Kidney capillary endothelial cell (primary cell): ENCODE results near the gene CFAP97D1.

ENCODE experiments used
- DNase-seq: peaks from one replicate; pipeline ENCODE4 v3.0.0-alpha.2; 2018; ENCODE audit warnings: low spot score

CFAP97D1 gene

DNA sequence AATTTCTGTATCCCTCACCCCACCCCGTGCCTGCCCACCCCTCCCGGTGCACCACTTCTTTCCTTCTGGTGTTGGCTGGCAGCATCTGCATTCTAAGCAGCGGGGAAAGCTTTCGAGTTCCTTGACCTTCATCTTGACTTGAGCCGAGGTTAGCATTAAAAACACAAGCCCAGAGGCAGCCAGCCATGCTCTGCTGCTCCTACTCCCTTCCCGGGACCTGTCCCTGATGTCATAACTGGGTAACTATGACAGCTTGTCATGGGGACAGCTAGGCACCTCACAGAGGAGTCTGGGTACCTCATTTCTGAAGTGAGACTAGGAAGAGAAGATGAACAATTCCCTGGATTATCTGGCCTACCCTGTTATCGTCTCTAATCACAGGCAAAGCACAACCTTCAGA lies at the start of gene CFAP97D1:
Gene CFAP97D1, plus strand, starts transcription at position 301 of the 400 bp plus-strand sequence. Its CDS starts 28 bp downstream, at position 329.
- DNase-seq = no peak

DNA sequence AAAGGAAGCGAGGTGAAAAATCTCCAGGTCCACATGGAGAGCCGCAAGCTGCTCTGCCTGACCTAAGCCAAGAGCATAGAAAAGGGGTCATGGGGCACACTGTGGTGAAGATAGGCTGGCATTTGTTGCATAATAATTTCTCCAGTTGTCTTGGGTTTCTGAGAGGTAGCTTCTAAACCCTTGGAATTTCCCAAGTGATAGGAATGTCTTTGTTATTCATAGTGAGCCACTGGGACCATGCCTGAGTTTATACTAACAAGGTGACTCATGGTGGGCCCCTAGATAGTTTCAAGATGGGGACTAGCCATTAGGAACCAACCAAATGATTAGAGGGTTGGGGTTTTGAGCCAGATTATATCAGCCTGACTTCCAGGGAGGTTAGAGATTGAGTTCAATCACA lies 47.3 kb upstream of the CFAP97D1 start:
- no peak for DNase-seq

DNA sequence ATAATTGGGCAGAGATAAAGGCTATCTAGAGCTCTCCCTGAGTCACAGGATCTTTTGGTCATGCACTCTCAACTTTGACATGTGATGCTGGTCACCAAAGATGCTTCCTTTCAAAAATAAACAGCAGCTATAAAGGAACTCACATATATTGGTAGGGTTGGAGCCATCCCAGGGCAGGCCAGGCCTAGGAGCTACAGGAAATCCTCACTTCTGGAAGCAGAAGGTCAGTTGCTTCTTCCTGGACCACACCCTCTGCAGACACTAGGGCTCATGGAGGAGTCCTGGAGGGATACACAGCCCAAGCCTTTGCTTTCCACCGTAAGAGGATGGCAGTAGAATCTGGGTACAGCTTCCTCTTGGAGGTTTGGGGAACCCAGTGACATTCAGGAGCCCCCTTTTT lies 46.3 kb upstream of the CFAP97D1 start:
- no peak for DNase-seq

DNA sequence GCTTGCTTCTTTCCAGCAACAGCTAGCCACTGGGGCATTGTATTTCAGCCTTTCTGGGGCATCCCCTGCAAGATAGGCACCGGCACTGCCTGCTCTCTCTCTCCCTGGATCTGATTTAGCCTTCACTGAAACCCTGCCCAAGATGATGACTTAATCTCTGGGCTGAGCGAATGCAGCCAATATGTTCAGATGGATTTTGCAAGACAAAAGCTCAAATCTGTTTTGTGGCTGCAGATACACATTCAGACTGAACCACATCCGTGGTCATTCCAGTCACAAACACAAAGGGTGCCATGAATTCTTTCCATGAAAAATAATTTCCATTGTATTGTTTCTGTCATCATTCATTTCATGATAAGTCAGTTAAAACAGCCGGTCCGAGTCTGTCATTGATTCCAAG lies 45.9 kb upstream of the CFAP97D1 start:
- DNase-seq = no peak

DNA sequence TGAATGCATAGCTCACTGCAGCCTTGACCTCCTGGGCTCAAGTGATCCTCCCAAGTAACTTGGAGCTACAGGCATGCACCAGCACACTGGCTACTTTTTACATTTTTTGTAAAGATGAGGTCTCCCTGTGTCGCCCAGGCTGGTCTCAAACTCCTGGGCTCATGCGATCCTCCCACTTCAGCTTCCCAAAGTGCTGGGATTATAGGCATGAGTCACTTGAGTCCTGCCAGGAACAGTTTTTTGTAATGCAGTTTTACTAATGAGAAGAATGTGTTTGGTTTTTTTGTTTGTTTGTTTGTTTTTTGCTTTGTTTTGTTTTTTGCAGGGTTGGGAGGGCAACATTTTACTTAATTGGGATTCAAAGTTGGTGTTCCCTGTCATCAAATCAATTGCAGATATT lies 43.8 kb upstream of the CFAP97D1 start:
- no peak for DNase-seq

DNA sequence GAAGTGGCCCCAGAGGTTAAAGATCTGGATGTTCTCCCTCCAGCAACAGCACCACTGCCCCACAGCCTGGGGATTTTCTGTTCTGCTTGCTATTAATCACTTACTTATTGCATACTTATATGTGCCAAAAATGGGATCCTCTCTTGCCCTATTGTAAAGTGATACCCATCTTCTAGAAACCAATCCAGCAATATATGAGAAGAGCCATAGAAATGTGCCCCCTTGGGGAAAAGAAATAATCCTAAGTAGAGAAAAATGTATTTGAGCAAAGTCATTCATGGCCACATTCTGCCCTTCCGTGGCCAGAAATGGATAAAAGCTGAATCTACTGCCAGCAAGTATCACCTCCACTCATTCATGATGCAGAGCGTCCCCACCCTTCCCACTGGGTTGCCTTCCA lies 42.5 kb upstream of the CFAP97D1 start:
- no peak for DNase-seq

DNA sequence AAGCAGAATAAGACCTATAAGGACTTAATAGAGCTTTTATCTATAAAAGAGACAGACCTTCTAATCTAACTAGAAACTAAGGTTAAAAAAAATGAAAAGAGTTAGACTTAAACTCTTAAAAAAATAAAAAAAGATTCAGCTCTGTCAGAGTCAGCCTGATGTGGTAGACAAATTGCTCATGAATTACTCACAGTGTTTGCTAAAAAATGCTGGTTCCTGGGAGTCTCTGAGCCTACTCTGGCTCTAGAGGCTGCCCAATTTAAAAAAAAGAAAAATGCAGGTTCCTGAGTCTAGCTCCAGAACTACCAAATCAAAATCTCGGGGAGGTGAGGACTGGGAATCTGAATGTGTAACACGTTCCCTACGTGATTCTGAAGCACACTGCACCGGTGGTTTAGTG lies 39.7 kb upstream of the CFAP97D1 start:
- no peak for DNase-seq

DNA sequence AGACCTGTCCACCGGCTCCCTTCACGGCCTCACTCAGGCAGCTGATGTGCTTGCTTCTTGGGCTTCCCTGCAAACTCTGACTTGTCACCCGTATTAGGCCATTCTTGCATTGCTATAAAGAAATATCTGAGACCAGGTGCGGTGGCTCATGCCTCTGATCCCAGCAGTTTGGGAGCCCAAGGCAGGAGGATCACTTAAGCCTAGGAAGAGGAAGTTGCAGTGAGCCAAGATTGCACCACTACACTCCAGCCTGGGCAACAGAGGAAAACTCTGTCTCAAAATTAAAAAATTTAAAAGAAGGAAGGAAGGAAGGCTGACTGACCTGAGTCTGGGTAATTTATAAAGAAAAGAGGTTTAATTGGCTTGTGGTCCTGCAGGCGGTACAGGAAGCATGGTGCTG lies 38.6 kb upstream of the CFAP97D1 start:
- DNase-seq = no peak

DNA sequence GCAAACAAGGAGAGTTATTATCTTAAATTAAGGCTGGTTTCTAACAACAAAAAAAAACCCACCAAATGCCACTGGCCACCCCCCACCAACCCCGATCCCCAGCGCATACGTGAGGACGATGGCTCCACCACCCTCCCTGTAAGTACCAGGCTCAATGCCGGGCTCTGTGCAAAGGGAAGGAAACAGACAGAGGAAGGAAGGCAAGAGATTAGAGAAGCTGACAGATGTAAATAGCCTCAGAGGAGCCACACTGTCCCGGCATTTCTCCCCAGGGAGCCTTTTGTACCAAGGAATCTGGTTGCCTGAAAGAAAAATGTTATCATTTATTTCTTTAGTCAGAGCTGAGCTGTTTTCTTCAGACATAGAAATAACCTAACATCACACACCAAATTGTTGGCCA lies 34.7 kb upstream of the CFAP97D1 start:
- peak; percentile 41 for DNase-seq

DNA sequence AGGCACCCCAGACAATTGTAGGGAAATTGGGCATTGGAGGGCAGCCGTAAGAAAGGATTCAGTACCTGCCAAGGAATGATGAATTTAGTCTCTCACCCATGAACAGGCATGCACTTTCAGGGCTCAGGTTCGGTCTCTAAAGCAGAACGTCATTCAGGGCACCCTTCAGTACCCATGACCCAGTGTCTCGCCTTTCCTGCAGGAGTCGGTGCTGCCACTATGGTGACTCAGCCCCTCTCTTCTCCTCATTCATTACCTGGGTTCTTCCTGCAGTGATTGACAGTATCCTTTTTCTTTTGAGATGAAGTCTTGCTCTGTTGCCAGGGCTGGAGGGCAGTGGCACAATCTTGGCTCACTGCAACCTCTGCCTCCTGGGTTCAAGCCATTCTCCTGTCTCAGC lies 30.1 kb upstream of the CFAP97D1 start:
- no peak for DNase-seq

DNA sequence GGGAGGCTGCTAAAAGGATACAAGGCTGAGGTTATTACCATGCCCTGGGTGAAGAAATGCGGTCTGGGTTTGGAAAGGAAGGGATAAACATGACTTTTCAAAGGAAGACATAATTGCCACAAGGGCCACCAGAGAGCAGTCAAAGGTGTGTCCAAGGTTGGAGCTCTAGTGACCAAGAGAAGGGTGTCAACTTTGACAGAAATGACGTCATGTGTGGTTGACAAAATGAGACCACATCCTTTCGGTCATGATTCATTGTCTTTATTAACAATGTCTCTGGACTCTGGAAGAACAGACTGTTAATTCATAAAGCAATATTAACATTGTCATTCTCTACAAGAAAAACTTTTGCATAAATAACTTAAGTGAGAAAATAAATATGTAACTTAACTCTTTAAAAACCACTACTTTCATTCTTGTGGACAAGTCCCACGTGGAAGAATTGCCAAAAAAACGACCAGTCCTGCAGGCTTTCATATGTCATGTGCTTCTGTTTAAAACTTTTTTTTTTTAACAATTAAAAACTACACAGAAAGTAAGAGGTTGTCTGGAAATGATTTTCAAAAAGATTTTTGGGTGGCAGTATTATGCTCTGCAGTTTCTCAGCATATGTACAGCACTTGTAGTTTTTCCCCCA lies 26.6 kb upstream of the CFAP97D1 start:
- DNase-seq = peak; percentile 57

DNA sequence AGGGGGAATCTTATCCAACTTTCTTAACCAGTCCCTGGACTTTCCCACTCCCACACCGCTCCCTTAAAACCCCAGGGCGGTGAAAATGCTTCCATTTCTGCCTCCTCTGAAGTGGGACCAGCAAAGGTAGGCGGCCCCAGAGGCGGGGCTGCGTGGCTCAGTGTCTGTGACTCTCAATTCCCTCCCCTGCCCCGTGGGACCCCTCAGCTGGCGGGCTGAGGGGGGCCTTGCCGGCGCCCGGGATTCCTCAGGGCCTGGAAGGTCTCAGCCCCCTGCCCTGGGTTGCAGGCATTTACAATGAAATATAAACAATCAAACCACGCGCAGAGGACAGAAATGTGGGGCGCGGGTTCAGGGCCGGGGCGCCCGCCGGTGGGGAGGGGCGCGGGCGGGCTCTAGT lies 25.3 kb upstream of the CFAP97D1 start:
- no peak for DNase-seq

DNA sequence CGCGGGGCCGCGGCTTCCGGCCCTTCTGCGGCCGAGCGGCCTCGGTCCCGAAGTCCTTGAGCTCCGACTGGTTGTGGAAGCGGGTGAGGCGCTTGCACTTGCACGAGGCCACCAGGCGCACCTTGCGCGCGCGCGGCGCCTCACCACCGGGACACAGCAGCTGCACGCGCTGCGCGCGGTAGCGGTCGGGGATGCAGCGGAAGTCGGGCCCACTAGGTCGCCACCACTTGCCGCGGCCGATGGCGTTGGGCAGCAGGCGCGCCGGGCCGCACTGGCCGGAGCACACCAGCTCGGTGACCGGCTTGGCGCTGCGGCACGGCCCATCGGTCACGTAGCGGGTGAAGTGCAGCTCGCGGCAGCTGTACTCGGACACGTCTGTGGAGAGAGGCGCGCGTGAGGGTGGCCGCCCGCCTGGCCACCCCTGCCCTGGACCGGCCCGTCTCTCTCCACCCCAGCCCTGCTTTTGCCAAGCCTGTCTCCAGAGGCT lies 24.8 kb upstream of the CFAP97D1 start:
- peak; percentile 47 for DNase-seq

DNA sequence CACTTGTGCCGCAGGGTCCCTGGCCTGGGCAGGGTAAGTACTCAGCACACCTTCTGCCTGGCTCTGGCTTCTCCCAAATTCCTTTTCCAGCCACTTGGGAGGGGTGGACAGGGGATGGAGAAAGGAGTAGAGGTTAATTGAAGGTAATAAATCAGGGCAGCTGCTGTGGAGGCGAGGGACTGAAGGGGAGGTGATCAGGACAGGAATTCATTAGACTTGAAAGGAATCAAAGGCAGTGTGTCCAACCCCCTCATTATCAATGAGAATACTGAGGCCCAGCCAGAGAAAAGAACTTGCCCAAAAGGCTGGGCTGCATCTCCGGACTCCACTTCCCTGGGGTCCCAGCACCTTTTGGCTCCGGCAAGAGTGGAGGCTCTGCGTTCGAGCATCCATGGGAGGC lies 24.0 kb upstream of the CFAP97D1 start:
- DNase-seq = no peak

DNA sequence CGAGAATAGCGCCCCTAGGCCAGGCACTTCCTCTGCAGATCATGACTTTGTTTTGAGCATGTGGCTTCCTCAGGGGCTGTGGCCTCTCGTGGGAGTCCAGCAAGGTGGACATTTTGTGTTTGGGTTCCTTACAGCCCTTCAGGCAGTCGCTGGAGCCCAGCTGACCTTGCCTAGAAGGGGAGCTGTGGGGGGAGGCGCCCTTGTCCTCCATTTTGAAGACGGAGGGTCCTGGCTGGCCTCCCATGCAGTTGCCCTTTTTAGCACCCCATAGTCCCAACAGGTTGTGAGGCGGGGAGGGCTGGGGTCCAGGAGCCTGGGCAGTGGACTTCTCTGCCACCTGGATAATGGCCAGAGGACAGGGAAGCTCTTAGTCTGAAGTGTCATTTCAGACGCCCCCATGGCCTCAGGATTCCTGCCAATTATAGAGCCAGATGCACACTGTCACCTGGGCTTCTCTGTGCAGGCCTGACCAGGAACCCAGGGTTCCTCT lies 23.0 kb upstream of the CFAP97D1 start:
- DNase-seq = no peak

DNA sequence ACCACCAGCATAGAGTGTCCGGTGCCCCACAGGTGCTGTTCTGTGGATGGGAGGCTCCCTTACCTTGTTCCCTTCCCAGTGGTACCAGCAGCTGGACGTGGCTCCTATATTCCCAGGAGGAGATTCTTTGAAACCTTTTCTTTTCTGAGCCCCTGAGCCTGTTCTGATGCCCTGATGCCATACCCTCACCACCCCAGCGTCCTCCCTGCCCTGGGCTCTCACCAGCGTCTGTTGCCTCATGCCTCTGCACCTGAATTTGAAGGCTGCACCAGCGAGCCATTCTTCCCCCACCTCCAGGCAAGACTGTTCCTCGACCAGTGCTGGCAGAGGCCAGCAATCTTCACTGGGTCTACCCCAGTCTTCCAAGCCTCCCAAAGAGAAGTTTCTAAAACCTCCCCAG lies 22.1 kb upstream of the CFAP97D1 start:
- no peak for DNase-seq

DNA sequence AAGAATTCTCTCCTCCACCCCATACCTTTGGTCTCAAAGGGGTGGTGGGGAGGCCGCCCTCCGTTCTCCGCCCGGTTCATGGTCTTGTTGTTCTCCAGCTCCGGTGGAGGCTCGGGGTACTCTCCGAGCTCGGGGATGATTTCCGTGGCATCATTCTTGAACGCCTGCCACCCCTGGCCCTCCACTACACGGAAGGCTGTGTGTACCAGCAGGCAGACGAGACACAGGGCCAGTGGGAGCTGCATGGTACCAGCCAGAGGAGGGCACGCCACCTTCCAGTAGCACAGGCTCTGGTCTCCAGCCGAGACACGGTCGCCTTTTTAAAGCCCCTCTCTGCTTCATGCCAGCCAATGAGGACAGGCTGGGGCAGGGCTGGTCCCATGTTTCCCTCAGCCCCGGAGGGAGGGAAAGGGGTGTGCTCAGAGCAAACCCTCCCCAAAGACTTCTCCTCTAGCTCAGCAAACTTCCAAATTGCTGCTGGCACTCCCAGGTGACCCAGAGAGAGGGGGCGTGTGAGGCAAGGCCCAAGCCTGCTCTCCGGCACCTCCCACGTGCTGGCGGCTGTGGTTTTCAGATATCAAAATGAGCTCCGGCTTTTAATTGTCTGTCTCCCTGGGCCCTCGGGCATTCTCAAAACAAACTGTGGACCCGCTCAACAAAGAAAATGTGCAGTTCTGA lies 21.6 kb upstream of the CFAP97D1 start, which contains the start of gene SOST:
Gene SOST, minus strand, starts transcription at position 295 of the 678 bp plus-strand sequence. Its CDS starts 50 bp downstream, at position 245.
- no peak for DNase-seq

DNA sequence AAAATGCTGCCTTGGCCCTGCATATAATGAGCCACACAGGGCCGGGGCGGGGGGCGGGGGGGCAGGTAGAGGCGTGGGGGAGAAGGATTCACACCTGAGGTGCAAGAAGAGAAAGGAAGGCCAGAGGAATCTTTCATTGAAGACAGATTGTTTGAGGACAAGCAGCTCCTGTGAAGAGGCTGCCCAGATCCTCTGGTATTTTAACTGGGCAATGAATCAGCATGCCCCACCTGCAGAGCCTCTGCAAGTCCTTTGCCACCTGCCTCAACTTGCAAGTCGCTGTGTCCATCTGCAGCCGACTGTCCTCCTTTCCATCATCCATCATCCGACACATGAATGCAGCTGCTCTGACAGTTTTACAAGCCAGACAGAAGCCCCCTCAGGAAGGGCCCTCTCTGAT lies 20.4 kb upstream of the CFAP97D1 start:
- DNase-seq = no peak

DNA sequence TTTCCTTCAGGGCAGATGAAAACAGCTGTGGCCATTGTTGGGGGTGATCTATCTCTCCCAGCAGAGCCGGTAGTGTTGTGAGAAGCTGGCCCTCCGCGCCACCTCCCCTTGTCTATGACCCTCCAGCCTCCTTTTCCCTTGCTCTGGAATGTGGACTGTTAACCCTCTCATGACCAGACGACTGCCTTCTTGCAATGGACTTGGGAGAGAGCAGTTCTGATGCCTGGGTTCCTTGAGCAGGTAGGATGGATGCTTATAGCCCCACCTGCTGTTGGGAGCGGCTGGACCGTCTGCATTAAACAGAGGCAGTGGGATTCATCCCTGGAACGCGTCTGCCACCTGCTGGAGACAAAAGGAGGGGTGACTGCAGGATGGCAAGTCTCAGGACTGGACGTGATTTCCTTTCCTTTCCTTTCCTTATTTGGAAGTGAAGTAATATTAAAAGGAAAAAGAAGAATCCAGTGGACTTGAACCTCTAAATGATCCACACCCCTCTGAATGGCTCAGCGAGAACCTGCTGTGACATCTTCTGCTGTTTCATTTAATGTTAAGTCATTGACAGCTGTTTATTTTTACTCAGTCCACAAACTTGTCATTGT lies 19.9 kb upstream of the CFAP97D1 start:
- peak; percentile 88 for DNase-seq

DNA sequence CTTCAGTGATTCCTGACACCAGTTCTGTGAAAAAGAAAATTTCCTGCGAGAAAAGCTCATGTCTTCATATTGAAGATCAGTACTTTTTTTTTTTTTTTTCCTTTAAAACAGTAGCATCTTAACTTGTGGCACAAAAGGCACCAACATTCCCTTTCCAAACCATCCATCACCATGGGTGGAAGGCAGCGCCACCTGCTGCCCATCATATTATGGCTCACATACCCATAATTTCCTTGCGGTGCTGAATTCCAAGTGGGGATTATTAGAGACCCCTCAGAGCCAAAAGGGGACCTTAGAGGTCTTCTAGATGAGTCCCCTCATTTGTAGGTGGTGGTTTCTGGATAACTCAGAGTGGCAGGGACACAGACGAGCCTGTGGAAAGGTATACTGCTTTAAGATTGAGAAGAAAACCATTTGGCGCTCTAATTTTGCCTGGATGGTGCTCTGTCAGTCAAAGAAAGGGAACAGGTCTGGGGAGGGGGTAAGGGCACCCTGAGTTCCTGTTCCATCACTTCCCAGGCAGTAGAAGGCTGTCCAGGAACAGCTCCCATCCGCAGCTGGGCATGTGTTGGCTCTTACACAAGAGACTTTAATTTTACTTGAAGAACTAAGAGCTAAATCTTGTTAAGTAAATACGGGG lies 13.7 kb upstream of the CFAP97D1 start:
- no peak for DNase-seq

DNA sequence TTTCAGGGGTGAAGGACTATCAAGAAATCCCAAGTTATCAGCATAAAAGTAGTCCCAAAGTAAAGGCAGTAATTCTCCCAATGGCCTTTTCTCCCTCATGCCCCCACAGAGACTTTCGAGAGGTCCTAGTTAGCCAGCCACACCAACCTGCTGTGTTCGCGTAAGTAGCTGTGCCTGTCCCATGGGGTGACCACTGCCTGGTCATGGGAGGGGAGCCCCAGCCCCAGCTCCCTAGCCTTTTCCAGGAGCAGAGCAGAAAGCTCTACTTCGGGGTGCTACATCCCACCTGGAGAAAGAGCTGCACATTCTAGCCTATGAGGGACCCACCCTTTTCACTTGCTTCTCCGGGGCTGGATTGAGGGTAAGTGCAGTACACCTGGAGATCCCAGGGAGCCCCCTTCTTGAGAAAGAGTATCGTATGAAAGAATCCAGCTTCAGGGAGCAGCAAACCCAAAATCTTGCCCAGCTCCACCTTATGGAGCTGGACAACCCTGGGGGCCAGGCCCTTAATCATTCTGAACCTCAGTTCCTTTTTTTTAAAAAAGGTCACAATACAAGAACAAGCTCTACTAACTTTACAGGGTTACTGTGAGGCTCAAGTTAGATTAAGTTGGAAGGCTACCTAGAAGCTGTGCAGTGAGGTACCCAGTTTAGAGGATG lies 13.1 kb upstream of the CFAP97D1 start:
- no peak for DNase-seq

DNA sequence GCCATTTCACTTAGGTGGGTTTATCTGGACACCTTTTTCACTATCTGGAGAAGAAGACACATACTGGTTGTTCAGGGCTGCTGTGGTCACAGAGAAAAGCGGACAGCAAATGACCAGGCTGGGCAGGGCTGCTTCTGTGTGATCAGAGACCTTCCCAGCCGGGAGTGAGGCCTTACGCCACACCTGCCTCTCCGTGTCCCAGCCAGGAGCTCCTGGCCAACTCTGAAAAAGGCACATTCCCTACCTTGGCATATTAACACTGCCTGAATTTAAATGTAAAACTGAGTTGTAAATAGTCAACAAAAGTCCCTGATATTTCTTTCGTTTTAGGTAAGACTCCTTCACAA lies 12.5 kb upstream of the CFAP97D1 start:
- DNase-seq = no peak
